HG03064 (cell line): ENCODE results near the gene KDM4C.
A peak's percentile ranks its signal among the peaks of the same experiment; 100 is the strongest.

ENCODE experiments used
- ATAC-seq: cut with Tn5 transposase; IDR thresholded peaks from one replicate; pipeline ENCODE4 v1.9.1; 2021; ENCODE audit warnings: low read depth; ENCODE audit not compliant: unreplicated experiment

The KDM4C gene

DNA sequence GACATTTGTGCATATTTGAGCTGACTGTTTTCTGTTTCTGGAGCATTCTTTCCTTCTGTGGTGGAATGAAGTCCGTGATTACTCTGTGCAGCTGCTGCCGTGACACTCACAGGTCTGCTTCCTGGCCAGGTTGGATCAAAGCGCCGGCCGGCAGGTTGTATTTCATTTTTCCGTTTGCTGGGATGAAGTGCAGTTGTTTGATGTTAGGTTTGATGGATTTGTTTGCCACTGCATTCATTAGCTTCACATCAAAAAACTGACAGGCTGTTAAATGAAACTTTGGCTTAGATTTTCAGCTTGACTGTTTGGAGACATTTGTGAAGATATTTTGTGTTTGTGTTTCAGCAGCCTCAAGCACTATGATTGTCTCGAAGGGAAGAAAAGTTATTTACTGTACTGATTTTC, 140.1 kb downstream of the KDM4C start:
- ATAC-seq, result no peak

DNA sequence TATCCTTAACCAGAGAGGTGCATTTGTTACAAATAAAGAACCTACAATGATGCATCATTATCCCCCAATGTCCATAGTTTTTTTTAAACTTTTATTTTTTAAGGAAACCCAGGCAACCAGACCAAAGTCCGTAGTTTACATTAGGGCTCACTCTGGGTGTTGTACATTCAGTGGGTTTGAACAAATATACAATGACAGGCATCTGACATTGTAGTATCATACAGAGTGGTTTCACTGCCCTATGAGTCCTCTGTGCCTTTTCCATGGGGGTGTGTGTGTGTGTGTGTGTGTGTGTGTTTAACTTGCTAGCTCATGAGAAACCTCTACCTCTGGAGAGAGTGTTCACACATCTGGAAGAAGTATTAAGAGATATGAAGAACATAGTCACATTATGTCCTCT, 141.5 kb downstream of the KDM4C start:
- ATAC-seq, result no peak

DNA sequence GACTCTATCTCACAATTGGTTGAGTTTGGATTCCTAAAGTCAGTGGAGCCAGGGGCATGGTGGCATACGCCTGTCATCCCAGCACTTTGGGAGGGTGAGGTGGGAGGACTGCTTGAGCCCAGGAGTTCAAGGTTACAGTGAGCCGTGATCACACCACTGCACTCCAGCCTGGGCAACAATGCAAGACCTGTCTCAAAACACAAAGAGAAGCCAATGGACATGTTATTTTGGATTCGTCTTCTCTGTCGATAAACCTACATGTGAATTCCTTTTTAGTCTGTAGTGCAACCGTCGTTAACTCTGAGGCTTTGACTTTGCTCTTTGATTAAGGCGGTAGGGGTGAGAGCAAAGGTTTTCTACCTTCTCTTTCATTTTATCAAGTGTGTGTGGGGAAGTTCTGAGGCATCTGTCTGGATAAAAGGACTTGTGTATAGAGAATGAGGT, 142.7 kb downstream of the KDM4C start:
- no peak for ATAC-seq

DNA sequence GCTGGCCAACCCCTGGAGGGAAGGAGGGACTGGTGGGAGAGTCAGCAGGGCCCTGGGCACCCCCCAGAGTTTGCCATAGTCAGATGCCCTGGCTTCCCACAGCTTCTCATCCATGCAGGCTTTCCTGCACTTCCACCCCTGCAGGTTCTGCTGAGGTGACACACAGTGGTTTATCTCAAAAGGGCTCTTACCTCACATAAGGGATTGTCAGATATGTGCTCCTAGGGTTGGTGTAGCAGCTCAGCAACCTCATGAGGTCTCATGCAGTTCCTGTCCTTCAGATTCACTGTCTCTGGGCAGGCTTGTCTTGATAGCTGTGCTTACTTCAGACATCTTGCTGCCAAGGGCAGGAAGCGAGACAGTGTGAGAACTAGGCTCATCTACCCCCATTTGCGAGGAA, 143.4 kb downstream of the KDM4C start:
- no peak for ATAC-seq

DNA sequence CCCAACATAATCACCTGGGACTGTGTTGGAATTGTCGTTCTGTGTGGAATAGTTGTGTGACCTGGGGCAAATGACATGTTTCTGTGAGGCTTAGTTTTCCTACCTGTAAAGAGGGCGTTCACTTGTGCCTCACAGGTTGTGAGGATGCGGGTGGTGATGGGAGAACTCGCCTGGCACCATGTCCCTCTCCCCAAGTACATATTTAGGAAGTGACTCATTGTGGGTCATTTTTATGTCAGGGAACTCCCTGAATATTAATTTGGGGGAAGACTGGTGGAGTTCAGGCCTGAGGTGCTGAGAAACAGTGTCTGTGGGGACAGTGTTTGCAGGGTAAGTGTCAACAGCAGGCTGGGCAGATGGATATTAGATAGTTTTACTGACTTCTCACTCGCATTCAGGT, 144.7 kb downstream of the KDM4C start:
- ATAC-seq, result no peak

DNA sequence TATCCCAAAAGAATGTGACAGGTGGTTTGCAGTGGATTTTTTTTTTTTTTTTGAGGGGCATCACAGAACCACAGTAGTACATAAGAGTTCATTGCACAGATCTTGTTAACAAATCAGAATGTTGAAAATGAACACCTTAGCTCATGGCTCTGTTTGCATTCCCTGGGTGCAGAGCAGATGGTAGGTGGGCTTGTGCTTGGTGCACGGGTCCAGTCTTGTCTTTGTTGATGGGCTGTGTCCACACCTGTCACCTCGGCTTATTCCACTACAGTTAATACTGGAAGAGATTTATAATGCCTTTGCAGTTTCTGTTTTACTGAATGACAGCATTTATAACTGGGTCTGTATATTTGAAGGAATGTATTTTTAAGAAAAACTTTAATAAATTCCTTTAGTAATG, 146.6 kb downstream of the KDM4C start:
- no peak for ATAC-seq

DNA sequence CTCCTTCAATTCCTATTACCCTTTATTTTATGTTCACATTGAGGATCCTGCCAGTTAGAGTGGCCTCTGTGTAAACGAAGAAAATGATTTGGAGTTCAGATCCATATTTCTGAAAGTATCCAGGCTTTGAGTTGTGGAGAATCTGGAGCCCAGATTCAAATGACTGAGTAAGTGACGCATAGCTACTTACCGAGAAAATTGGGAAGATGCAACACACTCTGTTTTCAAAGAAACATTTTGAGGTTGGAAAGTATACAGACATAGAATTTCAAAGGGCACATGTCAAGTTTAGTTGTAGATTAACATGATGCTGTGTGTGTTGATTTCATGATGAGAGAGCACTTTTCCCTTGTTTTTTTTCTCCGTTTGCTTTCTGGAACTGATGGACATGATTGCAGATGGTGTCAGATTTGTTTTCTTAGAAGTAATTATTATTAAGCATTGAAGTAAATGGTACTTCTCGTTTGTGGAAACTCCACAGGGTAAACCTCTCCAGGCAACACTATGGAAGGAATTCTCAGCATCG, 148.1 kb downstream of the KDM4C start:
- no peak for ATAC-seq

DNA sequence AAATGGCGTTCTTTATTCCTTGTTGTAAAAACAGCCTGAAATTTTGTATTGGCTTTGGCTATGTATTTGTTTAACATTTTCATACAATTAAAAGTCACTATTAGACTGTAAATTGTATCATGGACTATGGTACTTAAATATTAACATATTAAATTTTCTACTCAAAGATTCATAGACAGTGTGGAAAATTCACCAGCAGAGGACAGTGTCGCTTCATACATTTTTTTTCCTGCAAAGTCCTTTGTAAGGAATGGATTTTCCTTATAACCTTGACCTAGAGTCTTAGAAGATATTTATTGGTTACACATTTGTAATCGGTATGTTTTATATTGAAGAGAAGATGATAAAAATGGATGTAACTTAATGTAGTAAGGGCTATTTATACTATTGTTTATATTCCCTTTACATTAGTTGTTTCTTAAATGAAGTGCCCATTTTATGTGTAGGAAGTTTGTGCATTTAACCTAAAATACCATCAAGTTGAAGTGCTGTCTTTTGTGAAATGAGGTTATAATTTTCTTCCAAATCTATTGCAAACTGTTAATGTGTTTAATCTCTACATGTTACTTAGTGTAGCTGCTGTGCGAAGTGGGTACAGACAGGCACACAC, 150.1 kb downstream of the KDM4C start:
- ATAC-seq, result no peak

DNA sequence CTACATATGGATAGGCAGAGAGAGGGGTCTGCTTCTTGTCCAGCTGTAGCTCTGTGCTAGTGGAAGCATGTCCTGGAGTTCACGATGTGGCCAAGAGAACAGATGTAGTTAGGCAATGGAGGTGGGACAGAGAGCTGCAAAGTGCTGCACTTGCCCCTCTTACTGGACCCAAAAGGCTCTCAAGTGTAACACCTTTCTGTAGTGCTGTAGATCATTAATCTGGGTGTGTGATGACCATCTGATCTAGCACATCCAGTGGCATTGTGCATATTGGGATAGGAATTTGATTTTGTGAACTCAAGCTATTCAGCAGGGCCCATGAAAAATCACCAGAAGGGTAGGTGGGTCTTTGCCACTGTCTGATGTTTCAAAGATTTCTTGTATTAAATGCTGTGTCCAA, 151.4 kb downstream of the KDM4C start:
- ATAC-seq, result no peak

DNA sequence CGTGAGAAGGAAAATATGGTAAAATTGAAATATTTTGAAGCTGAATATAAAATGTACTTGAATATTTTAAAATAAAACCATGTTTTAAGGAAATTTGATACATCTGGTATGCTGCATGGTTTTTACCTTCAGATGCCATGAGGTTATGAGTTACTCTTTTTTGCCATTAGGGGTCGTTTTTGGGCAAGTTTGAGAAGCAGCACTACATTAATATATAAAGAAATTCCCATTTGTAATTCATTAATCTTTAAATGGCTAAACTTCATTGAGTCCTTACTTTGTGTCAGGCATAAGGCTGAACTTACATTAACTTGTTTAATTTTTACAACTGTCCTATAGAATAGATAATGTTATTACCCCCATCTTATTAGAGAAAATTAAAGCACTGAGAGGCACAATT, 152.3 kb downstream of the KDM4C start:
- ATAC-seq, result no peak

DNA sequence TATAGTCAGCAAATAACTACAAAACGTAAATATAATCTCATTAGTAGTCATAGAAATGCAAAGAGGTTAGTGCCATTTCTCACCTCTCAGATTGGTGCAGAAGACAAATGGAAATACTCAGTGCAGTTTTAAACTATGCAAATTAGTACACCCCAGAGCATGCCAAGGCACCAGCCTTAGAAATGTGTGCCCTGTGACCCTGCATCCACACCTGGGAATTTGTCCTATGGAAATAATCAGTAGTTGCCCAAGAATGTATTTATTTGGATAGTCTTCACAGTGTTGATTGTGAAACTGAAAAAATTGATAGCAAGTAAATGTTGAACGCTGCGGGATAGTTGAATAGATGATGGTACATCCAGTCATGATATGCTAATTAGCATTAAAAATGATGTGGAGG, 152.7 kb downstream of the KDM4C start:
- no peak for ATAC-seq

DNA sequence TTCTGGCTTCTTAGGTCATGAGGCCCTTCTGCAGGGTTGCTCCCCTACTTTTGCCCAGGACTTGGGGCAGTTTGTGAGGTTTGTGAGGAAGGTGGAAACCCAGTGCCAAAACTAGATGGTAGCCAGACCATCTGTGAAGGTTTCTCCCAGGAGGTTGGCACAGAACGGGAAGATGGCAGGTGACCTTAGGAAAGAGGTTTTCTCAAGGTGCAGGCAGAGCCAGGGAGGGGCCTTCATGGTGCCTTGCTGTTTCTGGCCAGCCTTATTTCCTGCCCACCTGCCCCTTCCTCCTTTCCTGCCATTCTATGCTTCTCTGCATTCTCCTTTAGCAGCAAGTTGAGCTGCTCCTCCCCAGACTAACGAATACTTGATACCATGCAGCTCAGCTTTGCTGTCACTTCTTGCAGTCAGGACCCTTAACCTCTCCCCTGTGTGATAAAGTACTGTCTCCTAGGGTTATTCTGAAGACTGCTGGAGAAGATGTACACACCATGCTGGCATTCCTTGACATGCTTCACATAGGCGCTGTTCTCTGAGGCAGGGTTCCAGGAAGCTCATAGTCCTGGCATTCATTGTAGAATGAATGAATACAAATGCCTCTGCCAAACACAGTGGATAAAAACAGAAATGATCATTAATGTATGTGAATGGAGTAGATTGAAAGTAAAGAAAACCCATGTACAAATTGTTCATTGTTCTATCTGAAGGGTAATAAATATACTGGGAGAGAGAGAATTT, 154.3 kb downstream of the KDM4C start:
- ATAC-seq, result no peak

DNA sequence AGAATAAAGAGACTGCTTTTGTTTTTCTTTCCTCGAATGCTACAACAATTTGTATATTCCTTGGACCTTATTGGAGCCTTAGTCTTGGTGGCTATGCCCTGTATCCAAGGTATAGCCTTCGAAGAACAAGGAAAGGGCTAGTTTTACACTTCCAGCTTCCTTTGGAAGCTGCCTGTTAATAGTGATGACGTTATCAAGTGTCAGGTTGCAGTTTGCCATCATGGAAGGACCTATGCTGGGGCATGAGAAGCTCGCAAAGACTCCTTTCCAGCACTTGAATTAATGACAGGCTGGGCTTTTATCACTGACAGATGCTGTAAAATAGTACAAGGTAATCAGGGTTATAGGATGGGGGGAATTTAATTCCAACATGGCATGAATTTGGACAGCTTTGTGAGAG, 157.9 kb downstream of the KDM4C start:
- no peak for ATAC-seq

DNA sequence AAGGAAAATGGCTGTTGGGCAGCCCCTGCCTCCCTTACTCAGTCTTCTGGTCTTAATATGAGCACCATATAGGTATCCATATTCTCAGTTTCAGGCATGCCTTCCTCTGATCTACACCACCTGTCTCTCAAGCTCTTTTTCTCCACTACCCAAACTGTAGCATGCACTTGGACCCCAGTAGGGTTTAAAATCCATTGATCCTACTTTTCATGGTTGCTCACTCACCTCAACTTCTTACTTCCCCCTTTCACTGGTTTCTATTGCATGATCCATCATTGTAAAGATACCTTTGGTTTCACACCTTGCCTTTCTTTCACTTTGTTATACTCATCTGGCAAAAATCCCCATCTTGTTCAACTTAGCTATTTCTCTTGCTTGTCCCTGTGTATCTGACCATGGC, 159.4 kb downstream of the KDM4C start:
- ATAC-seq, result peak; percentile 69

DNA sequence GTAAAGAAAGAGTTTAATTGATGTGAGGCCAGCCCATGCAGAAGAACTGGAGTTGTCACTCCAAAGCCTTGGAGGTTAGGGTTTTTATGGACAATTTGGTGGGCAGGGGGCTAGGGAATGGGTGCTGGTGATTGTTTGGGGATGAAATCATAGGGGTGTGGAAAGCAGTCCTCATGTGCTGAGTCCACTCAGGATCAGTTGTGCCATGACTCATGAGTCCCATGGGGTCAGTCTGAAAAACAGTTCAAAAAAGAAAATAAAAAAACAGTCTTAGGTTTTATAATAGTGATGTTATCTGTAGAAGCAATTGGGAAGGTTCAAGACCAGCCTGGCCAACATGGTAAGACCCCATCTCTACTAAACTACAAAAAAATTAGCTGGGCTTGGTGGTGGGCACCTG, 162.3 kb downstream of the KDM4C start:
- no peak for ATAC-seq

DNA sequence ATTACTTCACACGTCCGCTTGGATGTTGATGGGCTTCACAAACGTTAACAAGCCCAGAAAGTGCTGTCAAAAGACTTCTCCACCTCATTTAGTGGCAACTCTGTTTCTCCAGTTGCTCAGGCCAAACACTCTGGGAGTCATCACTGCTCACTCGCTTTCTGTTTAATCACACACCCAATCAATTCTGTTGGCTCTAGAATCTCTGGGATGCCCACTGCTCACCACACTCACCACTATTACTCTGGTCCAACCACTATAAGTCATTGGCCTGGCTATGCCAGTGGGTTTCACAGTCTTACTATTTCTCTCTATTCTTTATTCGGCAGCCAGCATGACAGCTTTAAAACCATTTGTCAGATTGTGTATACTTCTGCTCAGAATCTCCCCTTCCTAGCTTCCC, 163.5 kb downstream of the KDM4C start:
- ATAC-seq, result no peak

DNA sequence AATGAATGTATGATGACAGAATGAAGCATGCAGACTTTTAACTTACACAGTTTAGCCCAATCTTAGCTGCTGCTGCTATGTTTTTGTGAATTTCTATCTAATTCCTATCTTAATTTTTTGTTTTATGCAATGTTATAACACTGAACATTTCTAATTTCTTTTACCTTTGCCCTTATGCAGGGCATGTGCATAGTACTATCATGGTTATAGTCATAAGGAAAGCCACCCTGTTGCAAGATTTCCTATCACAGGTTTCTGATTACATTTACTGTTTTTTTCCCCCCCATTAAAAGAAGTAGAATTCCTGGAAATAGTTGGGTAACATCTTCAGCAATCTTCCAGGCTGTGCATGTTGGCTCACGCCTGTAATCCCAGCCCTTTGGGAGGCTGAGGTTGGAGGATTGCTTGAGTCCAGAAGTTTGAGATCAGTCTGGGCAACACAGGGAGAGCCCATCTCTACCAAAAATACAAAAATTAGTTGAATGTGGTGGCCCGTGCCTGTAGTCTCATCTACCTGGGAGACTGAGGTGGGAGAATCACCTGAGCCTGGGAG, 164.4 kb downstream of the KDM4C start:
- no peak for ATAC-seq

DNA sequence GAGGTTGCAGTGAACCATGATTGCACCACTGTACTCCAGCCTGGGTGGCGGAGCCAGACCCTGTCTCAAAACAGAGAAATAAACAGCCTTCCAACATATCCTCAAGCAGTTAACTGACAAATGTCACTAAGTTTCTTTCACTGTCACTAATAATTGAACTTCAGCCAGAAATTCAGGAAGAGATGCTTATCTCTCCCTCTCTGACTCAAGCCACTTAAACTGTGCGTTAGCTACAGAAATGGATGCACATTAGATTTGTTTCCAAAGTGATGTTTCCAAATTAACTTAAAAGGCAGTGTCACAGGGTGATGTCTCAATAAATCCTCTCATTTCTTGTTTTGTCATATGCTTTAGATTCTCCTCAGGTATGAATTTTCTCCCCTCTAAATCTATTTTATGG, 164.9 kb downstream of the KDM4C start:
- ATAC-seq, result no peak

DNA sequence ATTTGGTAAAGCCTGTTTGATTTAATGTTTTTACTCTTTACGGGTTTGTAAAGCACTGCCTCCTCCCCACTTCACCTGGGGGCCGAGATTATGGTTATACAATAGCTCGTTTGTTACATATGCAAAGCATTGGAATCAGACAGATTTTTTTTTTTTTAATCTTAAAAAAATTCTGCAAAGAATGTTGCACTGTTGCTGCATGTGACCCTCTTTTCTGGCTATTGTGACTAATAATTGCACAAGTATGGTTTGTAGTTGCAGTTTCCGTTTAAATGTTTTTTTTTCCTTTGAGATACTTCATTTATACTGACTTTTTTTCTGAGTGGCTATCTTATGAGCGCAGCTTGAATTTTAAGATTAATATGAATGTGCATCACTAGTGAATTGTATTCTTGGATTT, 165.3 kb downstream of the KDM4C start:
- no peak for ATAC-seq

DNA sequence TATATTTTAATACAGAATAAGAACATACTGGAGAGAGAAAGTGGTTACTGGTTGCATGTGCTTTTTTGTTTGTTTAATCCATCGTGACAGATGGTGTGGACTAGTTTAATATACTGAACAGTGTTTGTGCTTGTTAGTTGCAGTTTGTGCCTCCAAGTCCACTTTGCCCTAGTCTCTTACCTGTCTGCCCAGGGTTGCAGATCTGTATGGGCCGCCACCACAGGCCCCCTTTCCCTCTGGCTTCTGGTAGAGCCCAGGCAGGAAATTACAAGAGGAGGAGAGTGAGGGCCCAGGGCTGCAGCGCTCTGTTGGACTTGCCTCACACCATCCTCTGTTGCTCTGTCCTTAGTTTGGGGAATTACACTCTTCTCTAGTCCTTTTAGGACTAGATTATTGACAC, 166.4 kb downstream of the KDM4C start:
- no peak for ATAC-seq

DNA sequence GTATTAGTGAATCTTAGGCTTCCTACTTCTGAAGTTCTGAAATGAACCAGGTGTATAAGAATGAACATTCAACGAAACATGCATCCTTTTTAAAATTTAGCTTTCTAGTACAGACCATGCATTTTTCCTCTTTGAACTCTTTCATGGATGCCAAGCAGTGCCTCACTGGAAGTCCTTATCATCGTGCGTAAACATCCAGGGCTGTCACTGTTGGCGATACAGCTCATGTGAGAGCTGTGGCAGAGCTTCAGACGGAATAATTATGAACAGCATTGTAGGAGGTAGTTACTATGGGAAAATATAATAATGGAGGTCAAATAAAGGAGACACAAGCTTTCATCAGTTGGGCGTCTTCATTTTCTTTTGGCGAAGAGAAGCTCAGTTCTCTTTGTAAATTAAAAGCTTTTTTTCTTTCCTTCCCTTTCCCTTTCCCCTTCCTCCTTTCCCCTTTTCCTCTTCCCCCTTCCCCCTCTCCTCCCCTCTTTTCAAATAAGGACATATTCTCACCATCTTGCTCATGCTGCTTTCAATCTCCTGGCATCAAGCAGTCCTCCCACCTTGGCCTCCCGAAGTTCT, 167.3 kb downstream of the KDM4C start:
- no peak for ATAC-seq

DNA sequence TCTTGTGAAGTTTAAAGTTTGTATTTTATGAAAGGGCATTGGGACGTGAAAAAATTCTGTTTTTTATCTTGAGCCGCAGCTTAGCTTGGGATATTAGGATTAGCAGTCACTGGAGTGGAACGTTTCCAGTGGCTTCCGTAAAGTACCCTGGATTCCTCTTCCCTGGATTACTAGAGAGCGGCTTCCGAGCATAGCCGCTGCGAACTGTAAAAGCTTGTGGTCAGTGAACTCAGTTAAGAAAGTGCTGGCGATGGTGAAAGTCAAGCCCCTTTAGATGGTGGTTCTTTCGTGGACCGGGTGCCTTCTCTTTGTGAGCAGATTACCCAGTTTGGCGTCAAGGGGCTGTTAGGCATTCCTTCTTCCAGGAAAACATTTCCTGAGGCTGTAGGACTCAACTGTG, 168.1 kb downstream of the KDM4C start:
- no peak for ATAC-seq
